Breast epithelium (tissue), 3 donors: ENCODE results near the gene KCND2.

ENCODE experiments used
- POLR2A ChIP-seq: fragments of 450-650 bp; IDR thresholded peaks from one replicate; pipeline ENCODE4 v1.6.1; 2016; ENCODE audit warnings: antibody characterized with exemption, mild to moderate bottlenecking, moderate library complexity
- POLR2AphosphoS5 ChIP-seq, 3 donors: sonication (generic); formaldehyde crosslinking; IDR thresholded peaks; one replicate each; pipeline ENCODE4 v1.6.1; 2017; ENCODE audit warnings: antibody characterized with exemption in 3 of 3
- TF ChIP-seq, protein P1 (sequence below), 3 donors: fragments of 450-650 bp; IDR thresholded peaks; one replicate each; pipeline ENCODE4 v1.5.1; 2016 to 2017; ENCODE audit warnings: antibody characterized with exemption in 3 of 3, mild to moderate bottlenecking in 3 of 3, moderate library complexity in 3 of 3

DNA sequence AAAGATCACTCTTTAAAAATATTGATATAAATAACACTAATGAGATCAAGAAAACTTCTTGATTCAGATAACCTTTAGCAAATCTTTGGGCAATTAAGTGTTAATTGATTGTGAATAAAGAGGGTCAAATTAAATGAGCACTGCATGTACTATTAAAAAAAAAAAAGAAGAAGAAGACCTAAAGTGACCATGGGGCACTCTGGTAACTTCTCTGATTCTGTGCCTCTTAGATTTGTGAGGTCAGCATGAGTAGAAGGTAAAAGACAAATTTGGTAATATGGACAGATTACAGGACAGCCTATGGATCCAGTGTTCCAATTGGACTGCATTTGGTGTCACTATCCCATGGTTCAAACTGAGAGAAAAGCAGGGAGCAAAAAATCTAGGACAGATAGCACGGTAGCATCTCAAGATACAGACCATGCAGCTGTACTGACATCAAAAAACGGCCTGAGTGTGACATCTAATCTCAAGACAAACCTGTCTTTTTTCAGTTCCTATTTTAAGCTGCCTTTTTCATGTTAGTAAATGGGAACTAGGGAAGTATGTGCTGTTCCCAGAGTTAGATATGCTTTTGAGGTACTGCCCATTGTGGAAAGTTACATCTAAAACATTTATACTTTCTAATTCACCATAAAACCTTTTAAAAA is 128.0 kb downstream of the KCND2 start:
- TF ChIP-seq POLR2AphosphoS5 (IDR thresholded peaks at IDR 0.05) (no peak), POLR2A (no peak)
- TF ChIP-seq, protein P1, sequence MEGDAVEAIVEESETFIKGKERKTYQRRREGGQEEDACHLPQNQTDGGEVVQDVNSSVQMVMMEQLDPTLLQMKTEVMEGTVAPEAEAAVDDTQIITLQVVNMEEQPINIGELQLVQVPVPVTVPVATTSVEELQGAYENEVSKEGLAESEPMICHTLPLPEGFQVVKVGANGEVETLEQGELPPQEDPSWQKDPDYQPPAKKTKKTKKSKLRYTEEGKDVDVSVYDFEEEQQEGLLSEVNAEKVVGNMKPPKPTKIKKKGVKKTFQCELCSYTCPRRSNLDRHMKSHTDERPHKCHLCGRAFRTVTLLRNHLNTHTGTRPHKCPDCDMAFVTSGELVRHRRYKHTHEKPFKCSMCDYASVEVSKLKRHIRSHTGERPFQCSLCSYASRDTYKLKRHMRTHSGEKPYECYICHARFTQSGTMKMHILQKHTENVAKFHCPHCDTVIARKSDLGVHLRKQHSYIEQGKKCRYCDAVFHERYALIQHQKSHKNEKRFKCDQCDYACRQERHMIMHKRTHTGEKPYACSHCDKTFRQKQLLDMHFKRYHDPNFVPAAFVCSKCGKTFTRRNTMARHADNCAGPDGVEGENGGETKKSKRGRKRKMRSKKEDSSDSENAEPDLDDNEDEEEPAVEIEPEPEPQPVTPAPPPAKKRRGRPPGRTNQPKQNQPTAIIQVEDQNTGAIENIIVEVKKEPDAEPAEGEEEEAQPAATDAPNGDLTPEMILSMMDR (IDR thresholded peaks at IDR 0.05): no peak
